Ishikawa (cell line): ENCODE measurements around the gene FEZF2.

Experiments
- CEBPB ChIP-seq: IDR thresholded peaks from 2 replicates; pipeline ENCODE4 v1.6.1; 2012
- CREB1 ChIP-seq: IDR thresholded peaks from 2 replicates; pipeline ENCODE4 v1.6.1; 2012; ENCODE audit warnings: low read depth
- EGR1 ChIP-seq: IDR thresholded peaks from 2 replicates; pipeline ENCODE4 v1.6.1; 2012
- EP300 ChIP-seq: IDR thresholded peaks from 2 replicates; pipeline ENCODE4 v1.6.1; 2012; ENCODE audit warnings: borderline replicate concordance
- FOXM1 ChIP-seq: IDR thresholded peaks from 2 replicates; pipeline ENCODE4 v1.6.1; 2012; ENCODE audit warnings: low read depth, borderline replicate concordance
- MAX ChIP-seq: IDR thresholded peaks from 2 replicates; pipeline ENCODE4 v1.6.1; 2012
- NFIC ChIP-seq: IDR thresholded peaks from 2 replicates; pipeline ENCODE4 v1.6.1; 2012
- RAD21 ChIP-seq: IDR thresholded peaks from 2 replicates; pipeline ENCODE4 v1.6.1; 2012; ENCODE audit warnings: low read depth
- REST ChIP-seq: IDR thresholded peaks from 2 replicates; pipeline ENCODE4 v1.6.1; 2012; ENCODE audit warnings: low read depth, mild to moderate bottlenecking
- TAF1 ChIP-seq: IDR thresholded peaks from 2 replicates; pipeline ENCODE4 v1.6.1; 2012; ENCODE audit warnings: low read depth, mild to moderate bottlenecking
- TCF12 ChIP-seq: IDR thresholded peaks from 2 replicates; pipeline ENCODE4 v1.6.1; 2012; ENCODE audit warnings: low read depth
- TEAD4 ChIP-seq: IDR thresholded peaks from 2 replicates; pipeline ENCODE4 v1.6.1; 2012
- USF1 ChIP-seq: IDR thresholded peaks from 2 replicates; pipeline ENCODE4 v1.6.1; 2012
- YY1 ChIP-seq: IDR thresholded peaks from 2 replicates; pipeline ENCODE4 v1.6.1; 2012; ENCODE audit warnings: low read depth
- ZBTB7A ChIP-seq: IDR thresholded peaks from 2 replicates; pipeline ENCODE4 v1.6.1; 2012; ENCODE audit warnings: low read depth

Gene FEZF2

GRCh38 chr3:62366126-62366484 lies 7.2 kb downstream of the FEZF2 start:
- TF ChIP-seq TCF12 = no peak
- TF ChIP-seq CEBPB = no peak
- TF ChIP-seq NFIC = no peak
- TF ChIP-seq TAF1 = no peak
- TF ChIP-seq FOXM1 = no peak

GRCh38 chr3:62365391-62366125 lies 7.8 kb downstream of the FEZF2 start:
- TF ChIP-seq TAF1 (no peak), EGR1 (no peak), CREB1 (no peak), REST (no peak), TCF12 (no peak), USF1 (no peak), FOXM1 (no peak), YY1 (no peak), EP300 (no peak)

- TF ChIP-seq TAF1 = no peak
- TF ChIP-seq REST = no peak
- TF ChIP-seq CEBPB = no peak
- no peak for TF ChIP-seq CREB1
- TF ChIP-seq YY1 = no peak
- no peak for TF ChIP-seq MAX
- TF ChIP-seq FOXM1 = no peak
- no peak for TF ChIP-seq USF1
- no peak for TF ChIP-seq EGR1
- TF ChIP-seq NFIC = no peak
- no peak for TF ChIP-seq EP300
- no peak for TF ChIP-seq ZBTB7A
- no peak for TF ChIP-seq RAD21
- TF ChIP-seq TEAD4 = no peak
- TF ChIP-seq TCF12 = no peak
Observed at GRCh38 chr3:62364191-62364590, 9.2 kb downstream of the FEZF2 start.

GRCh38 chr3:62363275-62363674 lies 10.1 kb downstream of the FEZF2 start:
- TF ChIP-seq EP300 = no peak
- TF ChIP-seq USF1 = no peak
- no peak for TF ChIP-seq YY1
- TF ChIP-seq EGR1 = no peak

GRCh38 chr3:62361824-62362223 lies 11.5 kb downstream of the FEZF2 start:
- TF ChIP-seq FOXM1 (no peak), MAX (no peak), USF1 (peak; percentile 76), REST (no peak)
